B cell (primary cell): ENCODE data around the gene FRMD4A. TPM values are rescaled to one million over a fixed set of nuclear protein-coding genes. Genes with fewer than 3 reads are reported as not detected.

Source experiments
- ATAC-seq: fragments of 200-7000 bp; cut with Tn5 transposase; one replicate; pipeline ENCODE4 v1.10.0; 2021; ENCODE audit warnings: low read depth, mild to moderate bottlenecking, moderate number of reproducible peaks, moderate library complexity
- CTCF ChIA-PET: fragments of 350-600 bp; sonication (Branson Sonifier 250); formaldehyde crosslinking; loops from one replicate; lab custom pipeline; 2021; ENCODE audit warnings: antibody characterized with exemption, inconsistent platforms; lab: Charles Lee
- POLR2A ChIA-PET: fragments of 350-600 bp; sonication (Branson Sonifier 250); formaldehyde crosslinking; loops from one replicate; lab custom pipeline; 2021; ENCODE audit warnings: antibody characterized with exemption; lab: Charles Lee
- DNase-seq: peaks from one replicate; pipeline ENCODE4 v3.0.0; 2013
- H2AFZ ChIP-seq: 2 replicates; pipeline ENCODE4 v1.6.1; 2012; ENCODE audit warnings: mild to moderate bottlenecking, low read depth, low read length; ENCODE audit not compliant: insufficient read depth, poor library complexity, severe bottlenecking
- H3K27ac ChIP-seq, 2 donors: 1 replicate in 1 of 2; 2 replicates in 1 of 2; pipeline ENCODE4 v1.5.1; 2012 to 2013; ENCODE audit warnings: low read length in 2 of 2, mild to moderate bottlenecking in 2 of 2, moderate library complexity in 1 of 2
- H3K27me3 ChIP-seq, 4 experiments: fragments of 200-600 bp in 1 of 4; sonication (generic) in 1 of 4; replicated peaks in 1 of 4; 1 replicate in 2 of 4; 2 replicates in 2 of 4; pipeline versions ENCODE4 v1.6.1 to v1.7.0; 2013 to 2016; ENCODE audit warnings: low read length in 3 of 4, mild to moderate bottlenecking in 2 of 4, mixed read lengths in 1 of 4, moderate library complexity in 1 of 4; ENCODE audit not compliant: insufficient read depth in 4 of 4, control insufficient read depth in 3 of 4; ENCODE audit errors: control extremely low read depth in 1 of 4
- H3K36me3 ChIP-seq, 2 experiments: replicated peaks in 1 of 2; 1 replicate in 1 of 2; 2 replicates in 1 of 2; pipeline versions ENCODE4 v1.6.1 to v1.7.1; 2013; ENCODE audit warnings: low read length in 1 of 2; ENCODE audit not compliant: insufficient read depth in 2 of 2, control insufficient read depth in 1 of 2; ENCODE audit errors: control extremely low read depth in 1 of 2, extremely low read depth in 1 of 2
- H3K4me1 ChIP-seq, 2 donors: fragments of 200-600 bp in 1 of 2; sonication (generic) in 1 of 2; 1 replicate in 1 of 2; 2 replicates in 1 of 2; pipeline versions ENCODE4 v1.5.1 to v1.6.1; 2013 to 2017; ENCODE audit warnings: low read length in 2 of 2; ENCODE audit not compliant: control insufficient read depth in 2 of 2, insufficient read depth in 2 of 2
- H3K4me2 ChIP-seq: replicated peaks from 2 replicates; pipeline ENCODE3; 2012; ENCODE audit warnings: mild to moderate bottlenecking, low read depth, low read length; ENCODE audit not compliant: poor library complexity, severe bottlenecking
- H3K4me3 ChIP-seq, 5 experiments: fragments of 200-600 bp in 1 of 5; sonication (generic) in 1 of 5; 1 replicate in 3 of 5; 2 replicates in 2 of 5; pipeline versions ENCODE4 v1.5.1 to v1.7.0; 2011 to 2016; ENCODE audit warnings: low read length in 4 of 5, mild to moderate bottlenecking in 4 of 5, low read depth in 2 of 5, control low read depth in 1 of 5, moderate library complexity in 1 of 5; ENCODE audit not compliant: insufficient read depth in 1 of 5; ENCODE audit errors: control extremely low read depth in 1 of 5, extremely low read depth in 1 of 5
- H3K79me2 ChIP-seq: fragments of 200-600 bp; sonication (generic); one replicate; pipeline ENCODE4 v1.6.0; 2016; ENCODE audit warnings: low read length; ENCODE audit not compliant: control insufficient read depth, insufficient read depth
- H3K9ac ChIP-seq: fragments of 200-600 bp; sonication (generic); 2 replicates; pipeline ENCODE4 v1.6.1; 2017; ENCODE audit warnings: mild to moderate bottlenecking, low read length, moderate library complexity
- H3K9me3 ChIP-seq, 3 donors: one replicate each; pipeline versions ENCODE4 v1.6.1 to v1.7.1; 2013; ENCODE audit warnings: low read length in 2 of 3; ENCODE audit not compliant: control insufficient read depth in 2 of 3, insufficient read depth in 1 of 3; ENCODE audit errors: control extremely low read depth in 1 of 3
- H4K20me1 ChIP-seq: 2 replicates; pipeline ENCODE4 v1.6.0; 2012; ENCODE audit warnings: mild to moderate bottlenecking, low read length; ENCODE audit not compliant: insufficient read depth, control insufficient read depth, poor library complexity, severe bottlenecking
- H3K27ac Mint-ChIP-seq: one replicate; pipeline ENCODE4 v1.8.0; 2021; ENCODE audit warnings: mixed read lengths
- H3K27me3 Mint-ChIP-seq: one replicate; pipeline ENCODE4 v1.8.0; 2021; ENCODE audit warnings: mixed read lengths
- H3K4me1 Mint-ChIP-seq: one replicate; pipeline ENCODE4 v1.8.0; 2021; ENCODE audit warnings: mixed read lengths
- H3K4me3 Mint-ChIP-seq: one replicate; pipeline ENCODE4 v1.8.0; 2021; ENCODE audit warnings: mixed read lengths
- H3K9me3 Mint-ChIP-seq: one replicate; pipeline ENCODE4 v1.8.0; 2022; ENCODE audit warnings: mixed read lengths; ENCODE audit not compliant: insufficient read depth
- EZH2 ChIP-seq: IDR thresholded peaks from 2 replicates; pipeline ENCODE4 v1.6.1; 2012; ENCODE audit warnings: borderline replicate concordance, low read depth, mild to moderate bottlenecking, moderate library complexity, low read length; ENCODE audit not compliant: insufficient read depth, poor library complexity, severe bottlenecking
- WGBS: methylation state at CpG from one replicate; pipeline ENCODE4 v1.1.5; 2013; ENCODE audit warnings: missing lambda C conversion rate; ENCODE audit not compliant: insufficient coverage; 5-methylcytosine and 5-hydroxymethylcytosine counted together
- intact Hi-C: fragments of 100-400 bp; cut with micrococcal nuclease; formaldehyde crosslinking; loops from one replicate; pipeline ENCODE4 v1.10.0; 2022
- polyA plus RNA-seq: library from polyadenylated mRNA; depleted of rRNA; stranded (reverse); fragments of >200 nt; gene quantifications from 2 replicates; pipeline ENCODE4 v1.2.3, GENCODE V29; 2012
- total RNA-seq, 2 donors: library from RNA; stranded (reverse); fragments of 120-200 nt in 1 of 2; gene quantifications; 1 replicate in 1 of 2; 2 replicates in 1 of 2; pipeline versions ENCODE4 v1.2.3 to v1.2.4, GENCODE V29; 2013 to 2022
- TF ChIP-seq, protein P1 (sequence below): fragments of 200-600 bp; IDR thresholded peaks from one replicate; pipeline ENCODE4 v1.8.0; 2022; ENCODE audit warnings: antibody characterized with exemption, mild to moderate bottlenecking

The FRMD4A gene
- total and polyA plus RNA-seq, 2 donors (not counting 1 experiment from before 2014, with no cell fraction given), result 0.76 to 3.4 TPM

DNA sequence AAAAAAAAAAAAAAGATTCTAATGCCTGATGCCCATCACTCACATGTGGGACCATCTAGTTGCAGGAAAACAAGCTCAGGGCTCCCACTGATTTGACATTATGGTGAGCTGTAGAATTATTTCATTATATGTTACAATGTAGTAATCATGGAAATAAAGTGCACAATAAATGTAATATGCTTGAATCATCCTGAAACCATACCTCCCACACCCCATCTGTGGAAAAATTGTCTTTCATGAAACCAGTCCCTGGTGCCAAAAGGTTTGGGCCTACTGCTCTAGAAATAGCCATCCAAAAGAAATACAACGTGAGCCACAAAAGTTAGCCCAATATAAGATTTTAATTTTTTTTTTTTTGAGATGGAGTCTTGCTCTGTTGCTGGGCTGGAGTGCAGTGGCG lies 478.8 kb downstream of the FRMD4A start:
- POLR2A ChIA-PET, result interaction anchor here (0.6 kb wide), 1 partner anchor 40 kb away, joined by 7 read pairs; no protein-coding TSS in a partner anchor
- H3K27me3 Mint-ChIP-seq, result peaks cover 31% of the 10 kb centered on the region

More for the DNA sequence above, 478.8 kb downstream of the FRMD4A start:
- ATAC-seq, result no peak
- peaks cover 0 to 6% (median 0%) of the 10 kb centered on the region in 3 donors for H3K9me3 ChIP-seq
- H3K27ac Mint-ChIP-seq, result no peak overlapping the region
- no peak for DNase-seq
- intact Hi-C loops, result no loop called here
- CTCF ChIA-PET, result no interaction called here
- H3K4me3 ChIP-seq, result no peak overlapping the region
- peaks cover 0 to 7% (median 0%) of the 10 kb centered on the region in 4 experiments for H3K27me3 ChIP-seq
- H3K9me3 Mint-ChIP-seq, result no peaks in the 10 kb centered on the region
- no peak overlapping the region for H2AFZ ChIP-seq
- no peak overlapping the region for H3K27ac ChIP-seq
- no peak overlapping the region for H3K4me3 Mint-ChIP-seq
- H3K4me1 Mint-ChIP-seq, result peaks cover 6% of the 10 kb centered on the region
- peaks cover 9 to 13% of the 10 kb centered on the region in 2 donors for H3K4me1 ChIP-seq
- no peaks in the 10 kb centered on the region for H3K79me2 ChIP-seq
- no peak overlapping the region for H3K9ac ChIP-seq
- H3K4me2 ChIP-seq, result no peak overlapping the region
- no peaks in the 10 kb centered on the region for H4K20me1 ChIP-seq
- no CpG with 5 or more reads among the region's 2 CpGs for WGBS
- no peaks in the 10 kb centered on the region for H3K36me3 ChIP-seq
- no peak for TF ChIP-seq EZH2
- TF ChIP-seq, protein P1, sequence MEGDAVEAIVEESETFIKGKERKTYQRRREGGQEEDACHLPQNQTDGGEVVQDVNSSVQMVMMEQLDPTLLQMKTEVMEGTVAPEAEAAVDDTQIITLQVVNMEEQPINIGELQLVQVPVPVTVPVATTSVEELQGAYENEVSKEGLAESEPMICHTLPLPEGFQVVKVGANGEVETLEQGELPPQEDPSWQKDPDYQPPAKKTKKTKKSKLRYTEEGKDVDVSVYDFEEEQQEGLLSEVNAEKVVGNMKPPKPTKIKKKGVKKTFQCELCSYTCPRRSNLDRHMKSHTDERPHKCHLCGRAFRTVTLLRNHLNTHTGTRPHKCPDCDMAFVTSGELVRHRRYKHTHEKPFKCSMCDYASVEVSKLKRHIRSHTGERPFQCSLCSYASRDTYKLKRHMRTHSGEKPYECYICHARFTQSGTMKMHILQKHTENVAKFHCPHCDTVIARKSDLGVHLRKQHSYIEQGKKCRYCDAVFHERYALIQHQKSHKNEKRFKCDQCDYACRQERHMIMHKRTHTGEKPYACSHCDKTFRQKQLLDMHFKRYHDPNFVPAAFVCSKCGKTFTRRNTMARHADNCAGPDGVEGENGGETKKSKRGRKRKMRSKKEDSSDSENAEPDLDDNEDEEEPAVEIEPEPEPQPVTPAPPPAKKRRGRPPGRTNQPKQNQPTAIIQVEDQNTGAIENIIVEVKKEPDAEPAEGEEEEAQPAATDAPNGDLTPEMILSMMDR, result no peak
